DOHH2 (cell line): ENCODE measurements around the gene C1orf226.

Experiments
- EZH2phosphoT487 ChIP-seq: fragments of 200-600 bp; sonication (generic); IDR thresholded peaks from 2 replicates; pipeline ENCODE4 v1.6.1; 2017; ENCODE audit warnings: borderline replicate concordance, mild to moderate bottlenecking, antibody characterized with exemption, low read length, moderate library complexity, mixed read lengths
- TF ChIP-seq, protein P1 (sequence below): fragments of 200-600 bp; sonication (generic); IDR thresholded peaks from one replicate; pipeline ENCODE4 v1.5.1; 2014; ENCODE audit warnings: antibody characterized with exemption, mild to moderate bottlenecking, low read depth, low read length; ENCODE audit not compliant: poor library complexity, severe bottlenecking

GRCh38 chr1:162384116-162384515 is 2.6 kb downstream of the C1orf226 start:
- TF ChIP-seq, protein P1, sequence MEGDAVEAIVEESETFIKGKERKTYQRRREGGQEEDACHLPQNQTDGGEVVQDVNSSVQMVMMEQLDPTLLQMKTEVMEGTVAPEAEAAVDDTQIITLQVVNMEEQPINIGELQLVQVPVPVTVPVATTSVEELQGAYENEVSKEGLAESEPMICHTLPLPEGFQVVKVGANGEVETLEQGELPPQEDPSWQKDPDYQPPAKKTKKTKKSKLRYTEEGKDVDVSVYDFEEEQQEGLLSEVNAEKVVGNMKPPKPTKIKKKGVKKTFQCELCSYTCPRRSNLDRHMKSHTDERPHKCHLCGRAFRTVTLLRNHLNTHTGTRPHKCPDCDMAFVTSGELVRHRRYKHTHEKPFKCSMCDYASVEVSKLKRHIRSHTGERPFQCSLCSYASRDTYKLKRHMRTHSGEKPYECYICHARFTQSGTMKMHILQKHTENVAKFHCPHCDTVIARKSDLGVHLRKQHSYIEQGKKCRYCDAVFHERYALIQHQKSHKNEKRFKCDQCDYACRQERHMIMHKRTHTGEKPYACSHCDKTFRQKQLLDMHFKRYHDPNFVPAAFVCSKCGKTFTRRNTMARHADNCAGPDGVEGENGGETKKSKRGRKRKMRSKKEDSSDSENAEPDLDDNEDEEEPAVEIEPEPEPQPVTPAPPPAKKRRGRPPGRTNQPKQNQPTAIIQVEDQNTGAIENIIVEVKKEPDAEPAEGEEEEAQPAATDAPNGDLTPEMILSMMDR, result no peak
- no peak for TF ChIP-seq EZH2phosphoT487
